ENCODE measurements around the gene TRIM13.
"Not testable (repeated sequence)": the region's sequence is repeated elsewhere in the genome, so short reads cannot be mapped to it uniquely, and the experiment has no call there.

The TRIM13 gene

GRCh38 chr13:49996951-49997895 is at the start of gene TRIM13:
TRIM13 (plus strand) TSS chr13:49997042; CDS start chr13:50011941, 14,899 bp downstream.
- Histone ChIP-seq H3K4me1 (ENCODE audit: control insufficient read depth, low read depth, low read length) (peaks cover 10% of the 10 kb centered on the region), H3K9ac (ENCODE audit: low read length) (peak within 1 kb of the TSS; percentile 91), H3K4me3 (ENCODE audit: low read length) (peak within 1 kb of the TSS; percentile 91), H3K9me3 (ENCODE audit: control insufficient read depth, low read depth, low read length) (no peaks in the 10 kb centered on the region), H3K36me3 (ENCODE audit: control insufficient read depth, low read depth, low read length) (peaks cover 14% of the 10 kb centered on the region), H3K27me3 (ENCODE audit: control insufficient read depth, insufficient read depth, low read length) (peaks cover 10% of the 10 kb centered on the region), H3K27ac (ENCODE audit: low read length) (peak within 1 kb of the TSS; percentile 90)

GRCh38 chr13:49948777-49949270 is 48.0 kb upstream of the TRIM13 start:
- H3K27ac ChIP-seq (ENCODE audit: low read length); H3K36me3 ChIP-seq (ENCODE audit: control insufficient read depth, low read depth, low read length); H3K9me3 ChIP-seq (ENCODE audit: control insufficient read depth, low read depth, low read length); H3K9ac ChIP-seq (ENCODE audit: low read length); H3K4me1 ChIP-seq (ENCODE audit: control insufficient read depth, low read depth, low read length); H3K4me3 ChIP-seq (ENCODE audit: low read length); H3K27me3 ChIP-seq (ENCODE audit: control insufficient read depth, insufficient read depth, low read length): not testable (repeated sequence)

DNA sequence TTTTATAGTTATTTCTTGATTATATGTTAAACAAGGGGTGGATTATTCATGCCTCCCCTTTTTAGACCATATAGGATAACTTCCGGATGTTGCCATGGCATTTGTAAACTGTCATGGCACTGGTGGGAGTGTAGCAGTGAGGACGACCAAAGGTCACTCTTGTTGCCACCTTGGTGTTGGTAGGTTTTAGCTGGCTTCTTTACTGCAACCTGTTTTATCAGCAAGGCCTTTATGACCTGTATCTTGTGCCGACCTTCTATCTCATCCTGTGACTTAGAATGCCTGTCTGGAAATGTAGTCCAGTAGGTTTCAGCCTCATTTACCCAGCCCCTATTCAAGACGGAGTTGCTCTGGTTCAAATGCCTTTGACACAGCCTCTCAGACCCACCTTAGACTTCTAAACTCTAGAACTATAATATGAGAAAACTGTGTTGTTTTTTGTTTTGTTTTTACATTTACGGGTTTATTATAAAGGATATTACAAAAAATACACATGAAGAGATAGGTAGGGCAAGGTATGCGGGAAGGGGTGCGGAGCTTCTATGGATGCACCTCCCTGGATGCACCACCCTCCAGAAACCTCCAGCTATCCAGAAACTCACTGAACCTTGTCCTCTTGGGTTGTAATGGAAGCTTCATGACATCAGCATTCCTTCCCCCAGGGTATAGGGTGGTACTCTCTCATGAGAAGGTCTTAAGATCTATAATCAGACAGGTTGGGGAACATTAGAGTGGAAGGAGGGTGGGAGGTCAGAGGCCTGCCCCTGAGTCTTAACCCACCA is 44.9 kb upstream of the TRIM13 start:
- no peaks in the 10 kb centered on the region for H3K36me3 ChIP-seq (ENCODE audit: control insufficient read depth, low read depth, low read length)
- no peak overlapping the region for H3K4me3 ChIP-seq (ENCODE audit: low read length)
- H3K27ac ChIP-seq (ENCODE audit: low read length): no peak overlapping the region
- H3K9me3 ChIP-seq (ENCODE audit: control insufficient read depth, low read depth, low read length): no peaks in the 10 kb centered on the region
- H3K4me1 ChIP-seq (ENCODE audit: control insufficient read depth, low read depth, low read length): no peaks in the 10 kb centered on the region
- no peak overlapping the region for H3K9ac ChIP-seq (ENCODE audit: low read length)
- H3K27me3 ChIP-seq (ENCODE audit: control insufficient read depth, insufficient read depth, low read length): no peaks in the 10 kb centered on the region

DNA sequence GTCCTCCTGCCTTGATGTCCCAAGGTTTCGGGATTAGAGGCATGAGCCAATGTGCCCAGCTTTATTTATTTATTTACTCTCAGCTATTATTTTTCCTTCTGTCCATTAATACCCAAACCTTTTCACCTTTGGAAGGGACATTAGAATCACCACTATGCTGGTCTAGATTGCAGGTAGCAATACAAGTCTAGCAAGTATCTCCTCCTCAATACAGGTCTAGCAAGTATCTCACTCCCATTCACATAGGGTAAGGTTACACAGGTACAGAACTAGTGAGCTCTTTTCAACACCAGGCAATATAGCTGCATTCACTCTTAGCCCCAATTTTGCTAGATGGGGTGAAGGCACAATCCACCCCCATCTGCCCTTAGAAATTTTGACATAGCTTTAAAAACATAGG is 43.3 kb upstream of the TRIM13 start:
- H3K9ac ChIP-seq (ENCODE audit: low read length): no peak overlapping the region
- H3K4me1 ChIP-seq (ENCODE audit: control insufficient read depth, low read depth, low read length): no peaks in the 10 kb centered on the region
- H3K4me3 ChIP-seq (ENCODE audit: low read length): no peak overlapping the region
- H3K36me3 ChIP-seq (ENCODE audit: control insufficient read depth, low read depth, low read length): no peaks in the 10 kb centered on the region
- H3K9me3 ChIP-seq (ENCODE audit: control insufficient read depth, low read depth, low read length): no peaks in the 10 kb centered on the region
- H3K27ac ChIP-seq (ENCODE audit: low read length): no peak overlapping the region
- no peaks in the 10 kb centered on the region for H3K27me3 ChIP-seq (ENCODE audit: control insufficient read depth, insufficient read depth, low read length)

DNA sequence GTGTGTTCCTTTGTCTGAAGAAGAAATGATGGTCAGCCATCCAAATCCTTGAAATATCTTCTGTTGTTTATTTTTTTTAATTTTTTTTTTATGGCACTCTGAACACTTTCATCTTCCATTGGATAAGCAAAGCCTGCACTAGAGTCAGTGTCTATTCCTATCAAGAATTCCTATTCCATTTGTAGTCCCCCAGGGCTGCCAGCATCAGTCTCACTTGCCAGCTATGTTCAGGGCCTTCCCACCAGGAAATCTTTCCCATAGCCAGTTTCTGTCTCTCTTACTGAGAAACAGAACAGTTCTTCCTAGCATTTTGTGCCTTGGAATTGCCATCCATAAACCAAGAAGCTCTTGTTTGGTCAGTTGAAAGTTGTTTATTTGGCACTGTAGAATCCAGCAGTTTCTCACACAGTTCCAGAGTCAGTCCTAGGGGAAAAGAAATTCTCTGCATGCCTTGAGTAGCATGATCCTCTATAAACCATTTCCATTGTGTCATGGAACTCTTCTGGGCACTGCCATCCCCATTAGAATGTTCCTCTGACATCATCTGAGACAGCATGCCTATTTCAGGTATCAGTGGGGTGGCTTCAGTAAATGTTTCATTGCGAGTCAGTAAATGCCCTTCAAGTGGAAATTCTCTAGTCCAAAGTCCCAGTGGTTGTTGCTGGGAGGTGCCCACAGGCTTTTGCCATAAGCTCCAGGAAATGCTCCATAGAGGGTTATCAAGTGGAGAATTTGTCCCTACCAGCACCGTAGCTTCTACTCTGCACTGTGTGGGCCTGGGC is 42.0 kb upstream of the TRIM13 start:
- no peak overlapping the region for H3K4me3 ChIP-seq (ENCODE audit: low read length)
- H3K27me3 ChIP-seq (ENCODE audit: control insufficient read depth, insufficient read depth, low read length): no peaks in the 10 kb centered on the region
- H3K9ac ChIP-seq (ENCODE audit: low read length): no peak overlapping the region
- H3K4me1 ChIP-seq (ENCODE audit: control insufficient read depth, low read depth, low read length): no peaks in the 10 kb centered on the region
- H3K27ac ChIP-seq (ENCODE audit: low read length): no peak overlapping the region
- H3K36me3 ChIP-seq (ENCODE audit: control insufficient read depth, low read depth, low read length): no peaks in the 10 kb centered on the region
- H3K9me3 ChIP-seq (ENCODE audit: control insufficient read depth, low read depth, low read length): no peaks in the 10 kb centered on the region

DNA sequence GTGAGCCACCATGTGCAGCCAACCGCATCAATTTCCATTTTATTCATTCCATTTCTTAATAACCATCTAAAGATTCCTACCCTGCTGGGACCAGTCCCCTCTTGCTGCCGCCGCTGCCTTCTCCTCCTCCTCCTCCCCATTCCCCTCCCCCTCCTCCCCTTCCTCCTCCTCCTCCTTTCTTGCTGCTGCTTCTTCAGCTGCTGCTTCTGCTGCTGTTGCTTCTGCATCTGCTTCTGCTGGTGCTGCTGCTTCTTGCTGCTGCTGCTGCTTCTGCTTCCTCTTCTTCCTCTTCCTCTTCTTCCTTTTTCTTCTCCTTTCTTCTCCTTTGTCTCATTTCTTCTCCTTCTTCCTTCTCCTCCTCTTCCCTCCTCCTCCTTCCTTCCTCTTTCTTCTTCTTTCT is 40.7 kb upstream of the TRIM13 start:
- Histone ChIP-seq H3K36me3 (ENCODE audit: control insufficient read depth, low read depth, low read length) (no peaks in the 10 kb centered on the region), H3K27me3 (ENCODE audit: control insufficient read depth, insufficient read depth, low read length) (no peaks in the 10 kb centered on the region), H3K9me3 (ENCODE audit: control insufficient read depth, low read depth, low read length) (no peaks in the 10 kb centered on the region), H3K27ac (ENCODE audit: low read length) (no peak overlapping the region), H3K4me1 (ENCODE audit: control insufficient read depth, low read depth, low read length) (no peaks in the 10 kb centered on the region), H3K4me3 (ENCODE audit: low read length) (no peak overlapping the region), H3K9ac (ENCODE audit: low read length) (no peak overlapping the region)

GRCh38 chr13:49958321-49958720 is 38.5 kb upstream of the TRIM13 start:
- no peaks in the 10 kb centered on the region for H3K27me3 ChIP-seq (ENCODE audit: control insufficient read depth, insufficient read depth, low read length)
- no peak overlapping the region for H3K27ac ChIP-seq (ENCODE audit: low read length)
- H3K4me3 ChIP-seq (ENCODE audit: low read length): no peak overlapping the region
- no peaks in the 10 kb centered on the region for H3K9me3 ChIP-seq (ENCODE audit: control insufficient read depth, low read depth, low read length)
- no peaks in the 10 kb centered on the region for H3K4me1 ChIP-seq (ENCODE audit: control insufficient read depth, low read depth, low read length)
- no peak overlapping the region for H3K9ac ChIP-seq (ENCODE audit: low read length)
- no peaks in the 10 kb centered on the region for H3K36me3 ChIP-seq (ENCODE audit: control insufficient read depth, low read depth, low read length)

- Histone ChIP-seq H3K4me1 (ENCODE audit: control insufficient read depth, low read depth, low read length) (no peaks in the 10 kb centered on the region), H3K9ac (ENCODE audit: low read length) (no peak overlapping the region), H3K9me3 (ENCODE audit: control insufficient read depth, low read depth, low read length) (no peaks in the 10 kb centered on the region), H3K27me3 (ENCODE audit: control insufficient read depth, insufficient read depth, low read length) (no peaks in the 10 kb centered on the region), H3K36me3 (ENCODE audit: control insufficient read depth, low read depth, low read length) (no peaks in the 10 kb centered on the region), H3K27ac (ENCODE audit: low read length) (no peak overlapping the region), H3K4me3 (ENCODE audit: low read length) (no peak overlapping the region)
These were observed 29.4 kb upstream of the TRIM13 start for GRCh38 chr13:49967456-49967855.

GRCh38 chr13:49972709-49973108 is 24.1 kb upstream of the TRIM13 start:
- Histone ChIP-seq H3K9ac (ENCODE audit: low read length) (no peak overlapping the region), H3K27ac (ENCODE audit: low read length) (no peak overlapping the region), H3K36me3 (ENCODE audit: control insufficient read depth, low read depth, low read length) (no peaks in the 10 kb centered on the region), H3K27me3 (ENCODE audit: control insufficient read depth, insufficient read depth, low read length) (no peaks in the 10 kb centered on the region), H3K4me3 (ENCODE audit: low read length) (no peak overlapping the region), H3K4me1 (ENCODE audit: control insufficient read depth, low read depth, low read length) (no peaks in the 10 kb centered on the region), H3K9me3 (ENCODE audit: control insufficient read depth, low read depth, low read length) (no peaks in the 10 kb centered on the region)

GRCh38 chr13:49975826-49976225 is 21.0 kb upstream of the TRIM13 start:
- no peaks in the 10 kb centered on the region for H3K9me3 ChIP-seq (ENCODE audit: control insufficient read depth, low read depth, low read length)
- H3K4me3 ChIP-seq (ENCODE audit: low read length): no peak overlapping the region
- H3K27ac ChIP-seq (ENCODE audit: low read length): no peak overlapping the region
- H3K36me3 ChIP-seq (ENCODE audit: control insufficient read depth, low read depth, low read length): no peaks in the 10 kb centered on the region
- H3K27me3 ChIP-seq (ENCODE audit: control insufficient read depth, insufficient read depth, low read length): no peaks in the 10 kb centered on the region
- no peaks in the 10 kb centered on the region for H3K4me1 ChIP-seq (ENCODE audit: control insufficient read depth, low read depth, low read length)
- no peak overlapping the region for H3K9ac ChIP-seq (ENCODE audit: low read length)

Data from iPS-18a (cell line).